ENCODE measurements around the gene FHIT.

The FHIT gene

GRCh38 chr3:60580809-60581208 lies 670.4 kb downstream of the FHIT start:
- H3K36me3 Mint-ChIP-seq (ENCODE audit: low read depth): no peaks in the 10 kb centered on the region

GRCh38 chr3:60579734-60580133 lies 671.5 kb downstream of the FHIT start:
- Mint-ChIP-seq H3K27me3 (no peaks in the 10 kb centered on the region), H3K9me3 (no peaks in the 10 kb centered on the region), H3K4me1 (ENCODE audit: low read depth) (peaks cover 5% of the 10 kb centered on the region), H3K4me3 (no peak overlapping the region), H3K36me3 (ENCODE audit: low read depth) (no peaks in the 10 kb centered on the region), H3K27ac (no peak overlapping the region)
- intact Hi-C loops (cut with micrococcal nuclease): no loop called here

More at GRCh38 chr3:60580809-60581208, 670.4 kb downstream of the FHIT start:
- Mint-ChIP-seq H3K4me3 (no peak overlapping the region), H3K27ac (no peak overlapping the region), H3K9me3 (no peaks in the 10 kb centered on the region), H3K27me3 (no peaks in the 10 kb centered on the region), H3K4me1 (ENCODE audit: low read depth) (peaks cover 4% of the 10 kb centered on the region)
- intact Hi-C loops (cut with micrococcal nuclease): no loop called here

GRCh38 chr3:60578936-60579335 lies 672.3 kb downstream of the FHIT start:
- Mint-ChIP-seq H3K27ac (no peak overlapping the region), H3K9me3 (no peaks in the 10 kb centered on the region), H3K4me3 (no peak overlapping the region), H3K27me3 (no peaks in the 10 kb centered on the region), H3K4me1 (ENCODE audit: low read depth) (peaks cover 5% of the 10 kb centered on the region), H3K36me3 (ENCODE audit: low read depth) (no peaks in the 10 kb centered on the region)
- intact Hi-C loops (cut with micrococcal nuclease): no loop called here

DNA sequence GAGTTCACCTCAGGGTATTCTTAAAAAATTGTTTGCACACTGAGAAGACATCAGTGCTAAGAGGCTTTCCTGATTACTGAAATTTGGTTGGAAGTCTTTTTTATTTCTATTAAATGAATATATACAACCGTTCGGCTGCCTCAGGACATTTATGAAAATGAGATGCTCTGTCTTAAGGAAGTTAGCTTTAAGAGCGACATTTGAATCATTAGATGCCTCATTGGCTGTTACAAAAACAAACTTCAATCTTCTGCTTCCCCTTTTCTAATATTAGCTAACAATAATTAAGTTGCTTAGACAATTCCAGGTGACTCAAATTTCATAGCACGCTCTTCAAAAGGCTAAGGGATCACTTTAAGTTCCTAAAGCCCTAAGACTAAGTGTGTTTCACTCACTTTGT lies 673.7 kb downstream of the FHIT start:
- no peaks in the 10 kb centered on the region for H3K9me3 Mint-ChIP-seq
- no peak overlapping the region for H3K27ac Mint-ChIP-seq
- H3K4me1 Mint-ChIP-seq (ENCODE audit: low read depth): peaks cover 5% of the 10 kb centered on the region
- no peaks in the 10 kb centered on the region for H3K27me3 Mint-ChIP-seq
- no peaks in the 10 kb centered on the region for H3K36me3 Mint-ChIP-seq (ENCODE audit: low read depth)
- H3K4me3 Mint-ChIP-seq: no peak overlapping the region
- intact Hi-C loops (cut with micrococcal nuclease): no loop called here

GRCh38 chr3:60575718-60576272 lies 675.5 kb downstream of the FHIT start:
- no peak overlapping the region for H3K4me3 Mint-ChIP-seq
- no peaks in the 10 kb centered on the region for H3K36me3 Mint-ChIP-seq (ENCODE audit: low read depth)
- peaks cover 5% of the 10 kb centered on the region for H3K4me1 Mint-ChIP-seq (ENCODE audit: low read depth)
- H3K9me3 Mint-ChIP-seq: no peaks in the 10 kb centered on the region
- H3K27me3 Mint-ChIP-seq: no peaks in the 10 kb centered on the region
- H3K27ac Mint-ChIP-seq: no peak overlapping the region
- intact Hi-C loops (cut with micrococcal nuclease): no loop called here

- Mint-ChIP-seq H3K4me1 (ENCODE audit: low read depth) (peaks cover 5% of the 10 kb centered on the region), H3K27me3 (no peaks in the 10 kb centered on the region), H3K27ac (no peak overlapping the region), H3K36me3 (ENCODE audit: low read depth) (no peaks in the 10 kb centered on the region), H3K4me3 (no peak overlapping the region), H3K9me3 (no peaks in the 10 kb centered on the region)
- intact Hi-C loops (cut with micrococcal nuclease): no loop called here
Observed at GRCh38 chr3:60574046-60574769, 677.0 kb downstream of the FHIT start.

DNA sequence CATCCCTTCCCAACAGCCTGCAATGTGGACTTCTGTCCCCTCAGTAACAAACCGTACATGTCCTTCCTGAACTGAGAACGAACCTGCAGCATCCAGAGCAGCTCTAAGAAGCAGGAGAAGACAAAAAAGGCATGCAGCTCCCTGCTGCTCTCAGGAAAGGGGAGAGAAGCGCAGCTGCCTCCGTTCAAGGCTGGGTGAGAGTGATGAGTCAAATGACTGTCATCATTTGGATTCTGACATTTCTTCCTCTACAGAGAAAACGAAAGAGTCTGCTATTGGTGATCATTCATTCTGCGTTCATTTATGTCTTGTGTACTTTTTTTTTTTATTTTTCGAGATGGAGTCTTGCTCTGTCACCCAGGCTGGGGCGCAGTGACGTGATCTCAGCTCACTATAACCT lies 677.8 kb downstream of the FHIT start:
- Mint-ChIP-seq H3K27me3 (no peaks in the 10 kb centered on the region), H3K4me3 (no peak overlapping the region), H3K27ac (no peak overlapping the region), H3K36me3 (ENCODE audit: low read depth) (no peaks in the 10 kb centered on the region), H3K9me3 (no peaks in the 10 kb centered on the region), H3K4me1 (ENCODE audit: low read depth) (peaks cover 5% of the 10 kb centered on the region)
- intact Hi-C loops (cut with micrococcal nuclease): no loop called here

GRCh38 chr3:60571511-60571910 lies 679.7 kb downstream of the FHIT start:
- Mint-ChIP-seq H3K4me1 (ENCODE audit: low read depth) (peaks cover 5% of the 10 kb centered on the region), H3K27me3 (no peaks in the 10 kb centered on the region), H3K36me3 (ENCODE audit: low read depth) (no peaks in the 10 kb centered on the region), H3K4me3 (no peak overlapping the region), H3K27ac (no peak overlapping the region), H3K9me3 (no peaks in the 10 kb centered on the region)
- intact Hi-C loops (cut with micrococcal nuclease): no loop called here

DNA sequence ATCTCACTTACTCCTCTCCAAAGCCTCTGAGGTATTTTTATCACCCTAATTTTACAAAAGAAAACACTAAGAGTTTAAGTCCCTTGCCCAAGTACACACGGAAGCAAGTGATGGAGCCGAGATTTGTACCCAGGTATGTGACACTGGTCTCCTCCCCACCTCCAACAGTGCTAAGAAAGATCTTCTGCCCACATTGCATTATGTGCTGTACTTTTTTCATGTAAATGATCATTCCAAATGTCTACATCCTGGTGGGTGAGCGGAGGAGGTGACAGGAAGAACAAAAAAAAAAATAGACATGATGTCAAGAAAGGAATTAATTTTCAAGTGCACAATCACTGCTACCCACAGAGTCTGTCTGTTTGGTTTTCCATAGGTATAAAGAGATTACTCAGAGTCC lies 694.1 kb downstream of the FHIT start:
- no peak overlapping the region for H3K4me3 Mint-ChIP-seq
- peaks cover 10% of the 10 kb centered on the region for H3K4me1 Mint-ChIP-seq (ENCODE audit: low read depth)
- H3K27me3 Mint-ChIP-seq: no peaks in the 10 kb centered on the region
- intact Hi-C loops (cut with micrococcal nuclease): no loop called here
- H3K9me3 Mint-ChIP-seq: no peaks in the 10 kb centered on the region
- no peak overlapping the region for H3K27ac Mint-ChIP-seq
- no peaks in the 10 kb centered on the region for H3K36me3 Mint-ChIP-seq (ENCODE audit: low read depth)

GRCh38 chr3:60555686-60556354 lies 695.4 kb downstream of the FHIT start:
- intact Hi-C loops (cut with micrococcal nuclease): no loop called here
- Mint-ChIP-seq H3K4me3 (no peak overlapping the region), H3K36me3 (ENCODE audit: low read depth) (no peaks in the 10 kb centered on the region), H3K27ac (no peak overlapping the region), H3K27me3 (no peaks in the 10 kb centered on the region), H3K4me1 (ENCODE audit: low read depth) (peaks cover 10% of the 10 kb centered on the region), H3K9me3 (peaks cover 6% of the 10 kb centered on the region)

GRCh38 chr3:60553144-60553543 lies 698.1 kb downstream of the FHIT start:
- H3K4me1 Mint-ChIP-seq (ENCODE audit: low read depth): peaks cover 10% of the 10 kb centered on the region
- no peaks in the 10 kb centered on the region for H3K27me3 Mint-ChIP-seq
- H3K27ac Mint-ChIP-seq: no peak overlapping the region
- H3K36me3 Mint-ChIP-seq (ENCODE audit: low read depth): no peaks in the 10 kb centered on the region
- intact Hi-C loops (cut with micrococcal nuclease): no loop called here
- peaks cover 6% of the 10 kb centered on the region for H3K9me3 Mint-ChIP-seq
- H3K4me3 Mint-ChIP-seq: no peak overlapping the region

DNA sequence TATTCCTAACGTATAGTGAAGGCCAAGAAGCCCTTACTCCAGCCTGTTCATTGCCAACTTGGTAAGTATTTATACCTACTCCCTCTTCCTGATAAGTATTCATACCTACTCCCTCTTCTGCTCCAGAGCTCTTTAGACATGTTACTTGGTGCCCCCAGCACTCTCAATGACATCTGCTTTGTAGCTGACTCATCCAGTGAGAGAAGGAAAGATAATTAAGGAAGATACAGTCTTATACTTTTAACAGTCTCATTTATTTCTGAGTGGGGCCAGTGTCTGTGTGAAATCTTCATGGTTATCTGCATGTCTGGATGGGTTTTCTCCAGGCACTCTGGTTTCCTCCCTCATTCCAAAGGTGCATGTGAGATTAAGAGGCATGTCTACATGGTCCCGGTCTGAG lies 698.7 kb downstream of the FHIT start:
- H3K4me3 Mint-ChIP-seq: no peak overlapping the region
- H3K27me3 Mint-ChIP-seq: no peaks in the 10 kb centered on the region
- intact Hi-C loops (cut with micrococcal nuclease): no loop called here
- no peaks in the 10 kb centered on the region for H3K36me3 Mint-ChIP-seq (ENCODE audit: low read depth)
- peaks cover 6% of the 10 kb centered on the region for H3K9me3 Mint-ChIP-seq
- H3K4me1 Mint-ChIP-seq (ENCODE audit: low read depth): peaks cover 10% of the 10 kb centered on the region
- no peak overlapping the region for H3K27ac Mint-ChIP-seq

DNA sequence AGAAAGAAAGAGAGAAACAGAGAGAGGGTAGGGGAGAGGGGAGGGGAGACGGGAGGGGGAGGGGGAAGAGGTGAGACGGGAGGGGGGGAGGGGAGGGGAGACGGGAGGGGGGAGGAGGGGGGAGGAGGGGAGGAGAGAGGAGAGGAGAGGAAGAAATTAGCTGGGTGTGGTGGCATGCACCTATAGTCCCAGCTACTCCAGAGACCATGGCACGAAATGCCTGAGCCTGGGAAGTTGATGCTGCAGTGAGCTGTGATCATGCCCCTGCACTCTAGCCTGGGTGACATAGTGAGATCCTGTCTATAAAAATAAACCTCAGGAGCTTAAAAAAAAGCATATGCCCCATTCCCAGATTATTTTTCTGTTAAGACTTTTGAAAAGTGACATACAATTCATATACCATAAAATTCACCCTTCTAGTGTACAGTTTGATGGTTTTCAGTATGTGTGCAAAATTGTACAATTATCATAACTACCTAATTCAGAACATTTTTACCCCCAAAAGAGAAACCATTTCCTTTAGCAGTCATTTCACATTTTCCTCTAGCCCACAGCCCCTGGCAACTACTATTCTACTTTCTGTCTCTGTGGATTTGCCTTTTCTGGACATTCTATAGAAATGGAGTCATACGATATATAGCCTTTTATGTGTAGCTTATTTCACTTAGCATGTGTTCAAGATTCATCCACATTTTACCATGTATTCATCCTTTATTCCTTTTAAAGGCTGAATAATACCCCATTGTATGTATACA lies 699.6 kb downstream of the FHIT start:
- Mint-ChIP-seq H3K36me3 (ENCODE audit: low read depth) (no peaks in the 10 kb centered on the region), H3K27me3 (no peaks in the 10 kb centered on the region), H3K27ac (no peak overlapping the region)

DNA sequence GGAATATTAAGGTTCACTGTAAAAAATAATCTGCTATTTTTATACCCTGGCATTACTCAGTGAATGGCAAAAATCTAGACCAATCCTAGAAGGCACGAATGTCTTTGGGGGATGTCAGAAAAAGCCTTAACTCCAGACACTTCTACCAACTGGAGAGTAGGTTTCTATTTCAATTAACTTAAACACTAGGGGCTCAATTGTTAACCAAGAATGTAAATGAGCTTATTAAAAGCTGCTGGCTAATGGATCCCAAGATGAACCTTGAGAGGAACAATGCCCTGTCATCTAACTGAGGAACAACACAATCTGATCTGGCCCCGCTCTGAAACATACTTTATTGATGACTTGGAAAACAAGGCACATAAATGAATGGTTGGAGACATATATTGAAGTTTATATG lies 701.4 kb downstream of the FHIT start:
- no peak overlapping the region for H3K27ac Mint-ChIP-seq
- intact Hi-C loops (cut with micrococcal nuclease): no loop called here
- H3K27me3 Mint-ChIP-seq: no peaks in the 10 kb centered on the region
- H3K9me3 Mint-ChIP-seq: peaks cover 6% of the 10 kb centered on the region
- H3K36me3 Mint-ChIP-seq (ENCODE audit: low read depth): no peaks in the 10 kb centered on the region
- no peaks in the 10 kb centered on the region for H3K4me1 Mint-ChIP-seq (ENCODE audit: low read depth)
- H3K4me3 Mint-ChIP-seq: no peak overlapping the region

More for the DNA sequence above, 699.6 kb downstream of the FHIT start:
- Mint-ChIP-seq H3K4me3 (no peak overlapping the region), H3K4me1 (ENCODE audit: low read depth) (peaks cover 10% of the 10 kb centered on the region), H3K9me3 (peaks cover 6% of the 10 kb centered on the region)
- intact Hi-C loops (cut with micrococcal nuclease): no loop called here

All from dendritic cell treated with granulocyte-macrophage colony-stimulating factor and Interleukin-4, amounts not matched to agents 40 ng/mL and 50 ng/mL, for 4 days (primary cell).